ENCODE results near the gene SUPT4H1. TPM values are rescaled to one million over a fixed set of nuclear protein-coding genes. Genes with fewer than 3 reads are reported as not detected.

The SUPT4H1 gene
- total RNA-seq, 2 donors from 2014 or later: 50.0 to 51.4 TPM

DNA sequence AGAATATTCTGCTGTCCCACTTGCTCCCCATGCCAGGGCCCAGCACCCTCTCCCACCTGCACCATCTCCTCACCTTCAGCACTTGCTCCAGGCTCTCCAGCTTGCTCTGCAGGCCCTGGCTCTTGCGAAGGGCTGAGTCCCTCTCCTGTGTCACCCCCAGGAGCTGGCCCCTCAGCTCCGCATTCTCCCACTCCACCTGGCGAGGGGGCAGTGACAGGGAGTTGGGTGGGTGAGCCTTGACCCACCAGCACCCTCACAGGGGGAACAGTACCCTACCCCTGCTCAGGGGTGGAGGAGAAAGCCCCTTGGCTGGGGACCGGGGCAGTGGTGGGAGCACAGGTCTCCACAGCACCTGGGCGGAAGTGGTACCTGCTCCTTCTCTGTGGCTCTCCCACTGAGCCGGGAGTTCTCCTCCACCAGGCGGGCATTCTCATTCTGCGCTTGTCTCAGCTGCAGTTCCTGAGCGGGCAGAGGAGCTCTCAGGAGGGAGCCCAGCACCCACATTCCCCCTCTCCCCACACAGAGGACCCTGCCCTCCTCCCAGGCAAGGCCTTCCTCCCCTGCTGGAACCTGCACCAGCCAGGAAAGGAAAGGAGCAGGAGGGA lies 29.3 kb downstream of the SUPT4H1 start:
- Histone ChIP-seq H3K9me3 (no peaks in the 10 kb centered on the region), H3K36me3 (no peaks in the 10 kb centered on the region), H3K4me3 (no peak overlapping the region), H3K27me3 (no peaks in the 10 kb centered on the region), H3K27ac (no peak overlapping the region), H3K4me1 (peaks cover 0 to 10% of the 10 kb centered on the region in 2 donors)
- DNase-seq (ENCODE audit: low spot score): no peak
- TF ChIP-seq, protein P1, sequence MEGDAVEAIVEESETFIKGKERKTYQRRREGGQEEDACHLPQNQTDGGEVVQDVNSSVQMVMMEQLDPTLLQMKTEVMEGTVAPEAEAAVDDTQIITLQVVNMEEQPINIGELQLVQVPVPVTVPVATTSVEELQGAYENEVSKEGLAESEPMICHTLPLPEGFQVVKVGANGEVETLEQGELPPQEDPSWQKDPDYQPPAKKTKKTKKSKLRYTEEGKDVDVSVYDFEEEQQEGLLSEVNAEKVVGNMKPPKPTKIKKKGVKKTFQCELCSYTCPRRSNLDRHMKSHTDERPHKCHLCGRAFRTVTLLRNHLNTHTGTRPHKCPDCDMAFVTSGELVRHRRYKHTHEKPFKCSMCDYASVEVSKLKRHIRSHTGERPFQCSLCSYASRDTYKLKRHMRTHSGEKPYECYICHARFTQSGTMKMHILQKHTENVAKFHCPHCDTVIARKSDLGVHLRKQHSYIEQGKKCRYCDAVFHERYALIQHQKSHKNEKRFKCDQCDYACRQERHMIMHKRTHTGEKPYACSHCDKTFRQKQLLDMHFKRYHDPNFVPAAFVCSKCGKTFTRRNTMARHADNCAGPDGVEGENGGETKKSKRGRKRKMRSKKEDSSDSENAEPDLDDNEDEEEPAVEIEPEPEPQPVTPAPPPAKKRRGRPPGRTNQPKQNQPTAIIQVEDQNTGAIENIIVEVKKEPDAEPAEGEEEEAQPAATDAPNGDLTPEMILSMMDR (IDR thresholded peaks at IDR 0.05): no peak

DNA sequence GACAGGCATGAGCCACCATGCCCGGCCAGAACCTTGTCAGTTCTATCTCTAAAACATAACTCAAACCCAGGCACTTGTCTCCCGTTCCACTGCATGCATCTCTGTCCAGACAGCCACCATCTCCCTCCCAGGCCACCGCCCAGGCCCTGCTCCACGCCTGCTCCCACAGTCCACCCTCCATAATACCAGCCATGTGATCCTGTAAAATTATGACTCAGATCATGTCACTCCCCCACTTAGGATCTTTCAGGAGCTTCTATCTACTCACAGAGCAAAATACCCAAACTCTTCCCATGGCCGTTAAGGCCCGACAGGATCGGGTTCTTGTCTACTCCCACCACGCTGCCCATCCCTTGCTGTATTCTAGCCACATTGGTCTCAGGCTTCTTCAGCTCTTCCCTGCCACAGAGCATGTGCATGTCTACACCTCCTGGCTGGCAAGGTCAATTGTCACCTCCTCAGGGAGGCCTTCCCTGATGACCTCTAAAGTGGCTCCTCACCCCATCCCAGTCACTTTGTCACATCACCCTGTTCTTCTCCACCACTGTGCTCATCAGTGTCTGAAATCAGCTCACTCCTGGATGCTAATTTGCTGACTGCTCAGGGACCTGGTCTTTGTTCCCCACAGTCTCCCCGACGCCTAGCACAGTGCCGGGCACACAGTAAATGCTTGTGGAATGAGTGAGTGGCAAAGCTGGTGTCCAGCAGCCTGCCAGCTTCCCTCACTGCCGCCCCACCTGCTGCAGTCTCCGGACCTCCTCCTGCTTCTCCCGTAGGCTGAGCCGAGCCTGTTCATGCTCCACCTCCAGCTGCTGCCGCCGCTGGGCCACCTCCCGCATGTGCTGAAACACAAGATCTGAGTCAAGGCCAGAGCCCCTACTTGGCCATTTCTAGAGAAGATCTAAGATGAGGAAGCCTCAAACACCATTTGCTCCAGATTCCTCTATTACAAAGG lies 30.2 kb downstream of the SUPT4H1 start:
- H3K27ac ChIP-seq: no peak overlapping the region
- no peaks in the 10 kb centered on the region for H3K9me3 ChIP-seq
- no peaks in the 10 kb centered on the region for H3K36me3 ChIP-seq
- peaks cover 0 to 10% of the 10 kb centered on the region in 2 donors for H3K4me1 ChIP-seq
- DNase-seq (ENCODE audit: low spot score): no peak
- TF ChIP-seq, protein P1 (IDR thresholded peaks at IDR 0.05): no peak
- no peaks in the 10 kb centered on the region for H3K27me3 ChIP-seq
- H3K4me3 ChIP-seq: no peak overlapping the region

DNA sequence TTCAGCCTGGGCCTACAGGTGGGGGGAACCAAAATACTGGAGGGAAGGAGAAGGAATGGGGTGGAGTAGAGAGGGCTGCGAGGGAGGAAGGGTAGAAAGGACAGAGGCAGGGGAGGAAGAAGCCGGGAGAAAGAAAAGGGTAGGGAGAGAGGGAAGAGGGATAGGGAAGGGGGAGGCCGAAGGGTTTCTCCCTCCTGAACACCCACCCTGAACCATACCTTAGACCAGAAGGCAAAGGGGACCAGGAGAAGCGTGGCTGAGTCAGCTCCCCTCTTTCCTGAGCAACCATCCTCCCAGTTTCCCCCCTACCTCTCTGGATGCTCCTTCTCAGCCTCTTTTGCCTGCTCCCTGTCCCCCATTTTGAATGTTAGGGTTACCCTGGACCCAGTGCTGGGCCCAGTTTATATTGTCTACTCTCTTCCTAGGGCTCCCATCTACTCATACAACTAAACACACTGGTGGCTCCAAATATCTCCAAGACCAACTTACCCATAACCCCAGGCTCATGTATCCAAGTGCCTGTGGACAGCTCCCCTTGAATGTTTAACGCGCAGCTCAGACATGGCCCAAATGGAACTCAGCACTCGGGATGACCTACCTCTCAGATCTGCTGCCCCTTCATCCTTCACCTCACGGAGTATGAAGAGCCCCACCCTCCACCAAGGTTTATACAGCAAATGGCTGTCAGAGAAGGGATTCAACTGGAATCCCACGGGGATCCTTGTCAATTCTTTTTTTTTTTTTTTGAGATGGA lies 31.3 kb downstream of the SUPT4H1 start:
- DNase-seq (ENCODE audit: low spot score): no peak
- Histone ChIP-seq H3K27ac (no peak overlapping the region), H3K36me3 (no peaks in the 10 kb centered on the region), H3K9me3 (no peaks in the 10 kb centered on the region), H3K27me3 (no peaks in the 10 kb centered on the region), H3K4me3 (no peak overlapping the region), H3K4me1 (peaks cover 0 to 10% of the 10 kb centered on the region in 2 donors)
- TF ChIP-seq, protein P1 (IDR thresholded peaks at IDR 0.05): no peak

DNA sequence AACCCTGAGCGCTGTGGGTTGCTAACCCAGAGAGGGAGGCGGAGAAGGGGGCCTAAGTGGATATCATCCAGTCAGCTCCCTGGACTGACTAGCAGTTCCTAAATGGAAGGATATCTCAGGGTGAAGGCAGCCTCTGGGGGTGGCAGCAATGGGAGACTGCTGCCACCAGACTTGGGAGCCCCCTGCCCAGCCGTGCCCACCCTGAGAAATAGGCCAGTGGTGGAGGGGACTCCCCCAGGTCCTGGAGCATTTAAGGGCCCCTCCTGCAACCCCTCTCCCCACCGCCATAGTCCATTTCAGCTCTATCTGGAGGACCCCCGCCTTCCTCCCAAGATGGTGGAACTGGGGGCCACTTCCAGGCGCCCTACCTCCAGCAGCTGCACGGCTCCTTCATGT lies 31.8 kb downstream of the SUPT4H1 start:
- TF ChIP-seq, protein P1 (IDR thresholded peaks at IDR 0.05): no peak
- H3K4me1 ChIP-seq: peaks cover 0 to 7% of the 10 kb centered on the region in 2 donors
- DNase-seq (ENCODE audit: low spot score): no peak

DNA sequence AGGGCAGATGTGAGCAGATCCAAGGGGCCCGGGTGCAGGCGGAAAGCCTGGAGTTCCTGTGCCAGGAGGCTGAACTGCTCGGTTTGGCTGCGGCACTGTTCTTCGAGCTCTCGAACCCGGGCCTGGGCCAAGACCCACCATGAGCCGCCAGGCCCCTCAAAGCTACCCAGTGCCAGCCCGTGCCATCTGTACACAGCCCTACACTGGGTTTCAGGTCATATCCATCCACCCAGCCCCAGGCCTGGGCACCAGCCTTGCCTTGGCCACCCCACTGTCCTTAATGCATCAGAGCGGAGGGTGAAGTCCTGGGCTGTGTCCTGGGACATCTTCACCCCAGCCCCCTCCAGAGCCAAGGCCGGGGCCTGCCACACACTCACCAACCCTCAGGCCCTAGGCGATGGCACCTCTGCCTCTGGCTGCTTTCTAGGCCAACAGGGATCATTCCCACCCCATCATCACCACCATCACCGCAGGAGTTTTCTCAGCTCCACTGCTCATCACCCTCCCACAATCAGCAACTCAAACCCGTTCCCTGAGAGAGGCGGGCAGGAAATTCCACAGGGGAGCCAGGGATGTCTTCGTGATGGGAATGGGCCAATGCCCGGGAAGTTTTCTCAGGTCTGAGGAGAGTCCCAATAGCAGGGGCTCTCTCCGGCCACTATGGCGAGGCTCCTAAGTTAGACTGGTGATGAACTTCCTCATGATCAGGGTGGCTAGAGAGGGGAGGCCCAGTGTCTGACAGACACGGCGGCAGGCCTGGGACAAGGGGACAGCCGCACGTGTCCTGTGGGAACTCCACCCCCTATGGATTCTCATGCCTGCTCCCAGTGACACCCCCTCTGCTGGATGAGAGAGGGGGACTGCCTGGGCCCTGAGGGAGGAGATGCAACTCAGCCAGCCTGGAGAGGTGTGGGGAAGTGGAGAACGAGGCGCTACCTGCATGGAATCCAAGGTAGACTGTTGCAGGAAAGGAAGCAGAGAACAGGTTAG lies 32.5 kb downstream of the SUPT4H1 start:
- no peak overlapping the region for H3K27ac ChIP-seq
- TF ChIP-seq, protein P1 (IDR thresholded peaks at IDR 0.05): no peak
- DNase-seq (ENCODE audit: low spot score): no peak
- no peaks in the 10 kb centered on the region for H3K36me3 ChIP-seq
- H3K9me3 ChIP-seq: no peaks in the 10 kb centered on the region
- H3K4me1 ChIP-seq: no peaks in the 10 kb centered on the region
- H3K4me3 ChIP-seq: no peak overlapping the region
- H3K27me3 ChIP-seq: no peaks in the 10 kb centered on the region

More for the DNA sequence above, 31.8 kb downstream of the SUPT4H1 start:
- H3K9me3 ChIP-seq: no peaks in the 10 kb centered on the region
- H3K27me3 ChIP-seq: no peaks in the 10 kb centered on the region
- no peak overlapping the region for H3K4me3 ChIP-seq
- no peak overlapping the region for H3K27ac ChIP-seq
- H3K36me3 ChIP-seq: no peaks in the 10 kb centered on the region

Data from right atrium auricular region (tissue), 2 donors.